Measurements from ENCODE around the gene ENOX1.
"Not testable (repeated sequence)": the region's sequence is repeated elsewhere in the genome, so short reads cannot be mapped to it uniquely, and the experiment has no call there.

Gene ENOX1

DNA sequence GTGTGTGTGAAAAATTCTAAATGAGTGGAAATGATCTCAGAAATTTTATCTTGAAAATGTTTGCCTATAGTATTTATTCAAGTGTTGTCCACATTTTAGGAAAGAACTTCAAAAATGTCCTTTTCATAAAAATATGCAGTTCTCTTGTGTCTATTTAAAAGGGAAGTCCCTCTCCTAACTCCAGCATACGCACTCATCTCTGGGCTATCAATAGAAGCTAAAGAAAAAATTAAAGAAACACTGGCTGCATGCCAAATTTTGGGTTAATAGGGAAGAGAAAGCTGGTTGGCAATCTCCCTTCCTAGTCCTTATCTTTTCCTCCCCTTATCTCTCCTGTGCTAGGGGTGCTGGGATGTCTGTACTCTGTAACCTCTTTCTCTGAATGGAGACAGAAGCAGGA is 313.3 kb downstream of the ENOX1 start:
- DNase-seq: no peak

DNA sequence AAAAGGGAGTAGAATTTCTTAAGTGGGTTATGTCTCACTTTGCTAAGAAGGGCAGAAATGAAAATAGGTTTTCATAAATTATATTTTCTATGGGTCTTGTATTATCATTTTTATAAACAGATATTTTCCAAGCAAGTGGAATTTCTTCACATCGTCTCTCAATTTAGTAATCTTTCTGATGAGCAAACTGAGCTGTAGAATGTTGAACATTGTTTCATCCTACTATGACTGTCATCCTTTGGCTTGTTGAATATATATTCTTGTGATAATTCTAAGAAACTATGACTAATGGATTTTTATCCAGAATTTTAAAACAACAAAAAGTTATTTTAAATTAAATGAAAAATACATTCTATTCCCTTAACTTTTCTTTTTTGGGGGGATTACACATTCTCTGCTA is 313.8 kb downstream of the ENOX1 start:
- DNase-seq: no peak

DNA sequence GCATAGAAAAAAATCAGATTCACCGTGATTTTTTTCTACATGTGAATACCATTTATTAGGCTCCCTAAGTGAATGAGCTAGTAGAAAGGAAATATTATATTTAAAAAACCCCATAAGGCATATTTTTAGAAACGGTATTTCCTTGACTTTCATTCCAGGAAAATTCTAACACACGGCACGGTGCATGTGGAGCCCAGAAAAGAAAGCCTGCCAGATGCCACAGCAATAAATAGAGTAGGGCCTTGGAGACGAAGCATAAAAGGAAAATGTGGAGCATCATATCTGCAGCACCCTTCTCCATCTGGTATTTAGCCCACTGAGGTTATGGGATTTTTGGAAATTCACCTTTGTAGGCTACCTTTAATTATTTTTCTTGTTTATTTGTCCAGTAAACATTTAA is 314.4 kb downstream of the ENOX1 start:
- no peak for DNase-seq

DNA sequence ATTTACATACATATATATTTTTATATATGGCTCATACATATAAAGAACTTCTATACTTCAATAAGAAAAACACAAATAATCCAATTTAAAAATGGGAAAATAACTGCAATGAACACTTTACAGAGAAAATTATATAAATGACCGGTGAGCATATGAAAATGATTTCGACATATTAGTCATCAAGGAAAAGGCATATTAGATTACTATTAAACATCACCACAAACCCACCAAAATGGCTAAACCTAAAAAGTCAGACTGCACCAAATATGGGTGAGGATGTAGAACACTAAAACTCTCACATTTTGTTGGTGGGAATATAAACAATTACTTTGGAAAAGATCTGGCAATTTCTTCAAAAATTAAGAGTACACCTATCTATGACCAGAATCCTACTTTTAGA is 316.2 kb downstream of the ENOX1 start:
- DNase-seq: no peak

DNA sequence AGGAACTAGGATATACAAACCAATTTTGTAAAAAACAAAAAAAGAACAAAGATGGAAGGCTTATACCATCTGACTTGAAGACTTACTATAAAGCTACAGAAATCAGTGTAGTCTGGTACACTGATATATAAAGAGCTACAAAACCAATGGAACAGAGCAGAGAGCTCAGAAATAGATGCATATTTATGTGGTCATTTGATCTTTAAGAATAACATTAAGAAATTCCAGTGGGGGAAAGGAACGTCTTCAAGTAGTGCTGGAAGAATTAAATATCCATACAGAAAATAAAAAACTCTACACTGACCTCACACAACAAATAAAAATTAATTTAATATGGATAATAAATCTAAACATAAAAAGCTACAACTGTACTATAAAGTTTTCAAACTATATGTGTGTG is 317.0 kb downstream of the ENOX1 start:
- DNase-seq: no peak

DNA sequence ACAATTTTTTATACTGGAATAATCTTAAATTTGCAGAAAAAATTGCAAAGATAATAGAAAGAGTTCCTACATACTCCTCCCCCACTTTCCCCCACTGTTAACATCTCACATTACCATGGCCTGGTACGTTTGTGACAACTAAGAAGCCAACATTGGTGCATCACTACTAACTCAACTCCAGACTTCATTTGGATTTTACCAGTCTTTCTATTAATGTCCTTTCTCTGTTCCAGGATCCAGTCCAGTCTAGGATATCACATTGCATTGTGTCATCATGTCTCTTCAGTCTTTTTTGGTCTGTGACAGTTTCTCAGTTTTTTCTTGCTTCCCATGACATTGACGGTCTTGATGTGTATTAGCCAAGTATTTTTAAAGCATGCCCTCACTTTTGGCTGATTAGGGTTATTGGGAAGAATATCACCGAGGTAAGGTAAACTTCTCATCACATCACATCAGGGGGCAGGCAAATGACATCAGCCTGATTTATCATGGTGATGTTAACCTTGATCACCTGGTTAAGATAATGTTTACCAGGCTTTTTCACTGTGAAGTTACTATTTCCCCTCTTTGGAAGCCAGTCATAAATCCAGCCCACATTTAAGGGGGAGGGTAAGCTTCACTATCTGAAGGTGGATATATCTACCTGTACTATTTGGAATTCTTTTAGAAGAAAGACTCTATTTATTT is 322.1 kb downstream of the ENOX1 start:
- no peak for DNase-seq

DNA sequence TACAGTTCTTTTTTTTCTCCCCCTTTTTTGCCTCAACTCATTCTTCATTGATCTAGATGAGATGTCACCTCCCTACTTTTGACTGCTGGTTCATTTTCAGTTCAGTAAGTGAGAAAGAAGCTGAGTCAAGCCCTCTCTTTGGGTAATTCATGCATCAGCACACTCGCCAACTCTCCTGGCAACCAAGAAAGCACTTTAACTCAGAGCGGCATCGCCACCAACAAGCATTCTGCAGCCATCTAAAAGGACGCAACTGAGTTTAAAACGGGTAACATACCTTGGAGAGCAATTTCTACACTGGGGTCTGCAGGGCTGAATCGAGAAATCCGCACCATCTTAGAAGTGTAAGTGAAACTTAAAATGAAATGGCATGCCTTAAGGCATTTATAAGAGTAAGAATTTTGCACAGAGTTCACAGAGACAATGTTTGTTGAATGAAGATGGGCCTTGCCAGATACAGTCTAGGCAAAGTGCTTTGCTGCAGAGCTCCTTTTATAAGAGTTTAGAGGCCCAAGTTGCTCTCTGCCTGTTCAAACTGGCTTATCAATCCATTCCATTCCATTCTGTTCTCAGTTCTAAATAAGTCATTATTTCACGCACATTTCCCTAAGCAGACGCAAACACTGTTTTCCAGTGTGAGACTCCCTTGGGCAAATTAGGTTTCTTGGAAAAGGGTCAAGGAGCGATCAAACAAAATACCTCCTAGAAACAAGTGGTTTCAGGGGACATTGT is 338.0 kb downstream of the ENOX1 start:
- no peak for DNase-seq

DNA sequence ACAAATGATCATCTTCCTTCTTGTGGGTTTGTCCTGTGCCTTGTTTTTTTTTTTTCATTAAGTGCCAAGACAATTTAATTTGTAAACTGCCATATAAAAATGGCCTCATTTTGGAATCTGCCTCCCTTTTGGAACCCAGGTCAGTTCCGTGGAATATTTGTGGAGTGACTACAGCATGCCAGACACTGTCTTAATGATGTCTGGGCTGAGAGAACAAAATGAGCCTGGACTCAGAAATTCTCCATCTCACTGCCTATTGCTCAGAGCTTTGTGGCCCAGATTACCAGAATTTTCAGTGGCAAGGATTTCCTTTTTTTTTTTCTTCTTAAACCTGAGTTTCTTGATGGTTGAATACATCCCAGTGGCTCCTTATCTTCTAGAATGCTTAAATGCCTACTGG is 340.6 kb downstream of the ENOX1 start:
- no peak for DNase-seq

DNA sequence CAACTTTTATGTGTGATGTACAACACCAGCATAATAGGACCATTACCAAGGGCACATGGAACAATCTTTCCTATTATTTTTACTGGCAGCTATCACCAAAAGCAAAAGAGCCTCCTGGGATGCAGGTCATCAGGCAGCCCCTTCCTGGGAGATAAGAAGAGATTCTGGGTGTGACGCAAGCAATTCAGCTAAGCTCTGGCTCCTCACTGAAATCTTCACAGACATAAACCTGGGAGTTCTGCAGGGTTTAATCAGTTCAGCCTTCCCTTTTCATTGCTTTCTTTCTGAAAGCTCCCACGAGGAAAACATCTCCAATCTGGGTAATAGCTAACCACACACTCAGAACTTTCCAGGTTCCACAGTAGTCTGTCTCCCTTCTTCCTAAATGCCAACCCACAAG is 341.1 kb downstream of the ENOX1 start:
- no peak for DNase-seq

DNA sequence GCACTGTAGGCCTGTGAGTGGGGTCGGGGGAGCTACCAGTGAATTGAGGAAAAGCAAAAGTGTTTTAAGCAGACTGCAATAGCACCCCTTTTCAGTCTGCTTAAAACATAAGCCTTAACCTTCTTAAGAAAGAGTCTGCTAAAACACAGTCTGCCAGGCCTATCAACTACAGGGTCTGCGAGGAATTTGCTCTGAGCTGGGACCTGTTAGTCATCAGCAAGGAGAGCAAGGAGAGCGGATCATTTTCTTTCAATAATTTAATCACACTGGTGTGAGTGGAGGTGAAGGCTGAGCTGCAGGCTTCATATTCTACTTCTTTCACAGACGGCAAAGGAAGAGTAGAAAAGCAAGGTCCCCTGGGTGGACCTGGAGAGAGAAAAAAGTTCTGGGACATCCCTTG is 342.7 kb downstream of the ENOX1 start:
- DNase-seq: no peak

DNA sequence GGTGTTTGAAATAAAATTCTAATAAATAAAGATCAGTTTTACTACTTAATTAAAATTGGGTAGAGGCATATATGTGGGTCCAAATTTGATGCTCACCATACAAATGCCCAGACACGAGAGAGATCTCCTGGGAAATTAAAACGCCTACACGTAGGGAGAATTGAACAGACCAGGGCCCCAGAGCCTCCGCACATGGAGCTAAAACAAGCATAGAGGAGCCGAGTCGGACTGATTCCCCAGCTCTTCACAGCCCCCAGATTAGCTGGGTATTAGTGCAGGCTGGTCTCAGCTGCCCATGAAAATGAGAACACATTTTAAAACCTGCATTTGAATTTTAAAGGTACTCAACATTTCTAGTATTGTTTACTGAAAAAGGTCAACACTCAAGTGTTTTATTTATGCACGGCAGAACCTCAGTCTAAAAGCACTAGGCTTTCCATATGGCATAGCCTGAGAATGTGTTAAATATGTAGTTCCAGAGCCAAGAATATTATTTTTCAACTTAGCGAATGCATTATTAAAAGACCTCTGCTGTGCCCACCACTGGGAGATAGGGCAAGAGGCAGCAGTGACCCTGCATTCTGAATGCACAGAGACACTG is 344.8 kb downstream of the ENOX1 start:
- no peak for DNase-seq

DNA sequence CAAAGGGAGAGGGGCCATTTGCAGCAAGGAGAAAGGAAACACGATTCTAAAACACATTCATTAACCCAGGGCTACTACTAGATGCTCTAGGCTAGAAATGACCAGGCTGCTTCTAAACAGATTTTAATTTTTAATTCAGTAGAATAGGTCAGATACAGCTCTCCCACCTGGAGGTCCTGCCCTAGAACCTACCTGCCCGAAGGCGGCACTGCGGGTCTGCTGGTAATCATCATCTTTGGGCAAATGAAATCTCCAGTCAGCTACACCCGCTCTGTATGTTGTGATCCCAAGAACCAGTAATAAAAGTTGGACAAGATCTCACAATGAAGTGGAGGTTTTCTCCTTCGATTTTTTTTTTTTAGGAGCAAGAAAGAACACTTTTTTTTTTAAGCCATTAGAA is 345.3 kb downstream of the ENOX1 start:
- no peak for DNase-seq

DNA sequence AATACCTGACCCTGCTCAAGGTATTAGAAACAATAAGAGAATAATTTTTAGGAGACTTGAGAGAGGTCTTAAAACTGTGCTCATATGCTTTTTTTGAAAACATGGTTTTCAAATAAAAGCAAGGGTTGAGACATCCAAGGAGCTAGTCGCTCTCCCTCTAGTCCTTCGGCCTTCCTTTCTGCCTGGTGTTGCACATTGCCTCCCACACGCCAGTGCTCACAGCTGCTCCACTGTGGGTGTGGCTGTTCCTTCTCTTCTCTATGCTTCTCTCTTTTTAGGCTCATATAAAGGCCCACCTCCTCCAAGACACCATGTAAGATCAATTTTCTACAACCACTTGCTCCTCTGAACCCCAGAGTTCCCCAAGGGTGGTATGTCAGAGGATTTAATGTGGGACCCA is 352.6 kb downstream of the ENOX1 start:
- DNase-seq: no peak

DNA sequence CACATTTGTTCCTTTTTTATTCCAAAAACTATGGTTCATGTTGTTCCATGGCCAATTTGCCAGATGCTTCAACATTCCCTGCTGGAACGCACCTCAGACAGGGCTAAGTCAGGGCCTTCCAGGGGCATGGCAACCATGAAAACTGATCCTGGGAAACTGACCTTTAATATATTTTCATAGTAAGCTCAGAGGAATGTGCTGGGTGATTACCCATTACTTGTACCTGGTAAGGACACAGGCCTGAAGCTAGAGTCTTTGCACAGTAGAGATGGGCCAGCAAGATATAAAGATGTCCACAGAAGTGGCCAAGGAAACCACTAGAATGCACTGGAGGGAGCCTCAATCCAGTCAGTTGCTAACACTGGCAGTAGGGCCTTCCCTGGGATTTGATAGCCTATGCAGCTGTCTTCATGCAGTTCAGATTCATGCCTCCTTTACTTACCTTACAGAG is 353.1 kb downstream of the ENOX1 start:
- no peak for DNase-seq

DNA sequence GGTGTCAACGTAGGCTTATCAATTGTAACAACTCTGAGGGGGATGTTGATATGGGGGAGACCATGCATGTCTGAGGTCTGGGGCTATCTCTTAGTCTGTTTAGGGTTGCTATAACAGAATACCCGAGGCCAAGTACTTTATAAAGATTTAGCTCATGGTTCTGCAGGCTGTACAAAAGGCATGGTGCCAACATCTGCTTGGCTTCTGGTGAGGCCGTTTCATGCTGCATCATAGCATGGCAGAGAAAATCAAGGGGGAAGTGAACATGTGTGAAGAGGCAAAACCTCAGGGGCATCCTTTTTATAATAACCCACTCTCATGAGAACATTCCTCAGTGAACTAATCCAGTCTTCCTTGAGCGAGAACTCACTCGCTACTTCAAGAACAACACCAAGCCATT is 353.8 kb downstream of the ENOX1 start:
- DNase-seq: no peak

DNA sequence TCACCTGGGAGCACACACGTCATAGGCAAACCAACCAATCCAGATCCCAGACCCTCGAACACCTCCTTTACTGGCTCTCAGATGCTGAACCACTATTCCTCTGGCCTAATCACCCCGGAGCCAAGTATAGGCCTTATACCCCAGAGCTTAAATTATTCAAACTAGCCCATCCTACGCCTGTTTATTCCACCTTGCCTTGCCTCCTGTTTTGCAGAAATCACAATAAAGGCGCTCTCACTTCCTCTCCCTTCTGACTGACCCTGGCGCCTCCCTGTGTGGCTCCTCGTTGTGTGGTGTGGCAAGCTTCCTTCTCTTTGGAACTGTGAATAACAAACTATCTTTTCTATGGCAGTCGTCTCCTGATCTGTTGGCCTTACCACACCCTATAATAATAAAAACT is 354.9 kb downstream of the ENOX1 start:
- DNase-seq: no peak

DNA sequence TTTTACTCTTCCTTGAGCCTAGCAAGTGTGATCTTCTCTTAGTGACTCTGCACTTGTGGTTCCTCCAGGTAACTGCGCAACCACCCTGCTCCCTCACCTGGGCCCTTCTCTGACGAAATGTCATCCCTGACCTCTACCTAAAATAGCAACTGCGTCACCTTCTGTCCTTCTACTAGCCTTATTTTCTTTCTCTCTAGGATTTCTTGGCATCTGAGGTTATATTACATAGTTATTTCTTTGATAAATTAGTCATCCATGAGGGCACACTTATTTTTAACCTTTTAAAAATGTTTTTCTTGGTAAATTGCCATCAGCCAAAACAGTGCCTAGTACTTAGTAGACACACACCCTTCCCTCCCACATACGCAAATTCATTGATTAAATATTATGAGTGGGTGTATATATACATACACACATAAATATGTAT is 355.5 kb downstream of the ENOX1 start:
- DNase-seq: no peak

DNA sequence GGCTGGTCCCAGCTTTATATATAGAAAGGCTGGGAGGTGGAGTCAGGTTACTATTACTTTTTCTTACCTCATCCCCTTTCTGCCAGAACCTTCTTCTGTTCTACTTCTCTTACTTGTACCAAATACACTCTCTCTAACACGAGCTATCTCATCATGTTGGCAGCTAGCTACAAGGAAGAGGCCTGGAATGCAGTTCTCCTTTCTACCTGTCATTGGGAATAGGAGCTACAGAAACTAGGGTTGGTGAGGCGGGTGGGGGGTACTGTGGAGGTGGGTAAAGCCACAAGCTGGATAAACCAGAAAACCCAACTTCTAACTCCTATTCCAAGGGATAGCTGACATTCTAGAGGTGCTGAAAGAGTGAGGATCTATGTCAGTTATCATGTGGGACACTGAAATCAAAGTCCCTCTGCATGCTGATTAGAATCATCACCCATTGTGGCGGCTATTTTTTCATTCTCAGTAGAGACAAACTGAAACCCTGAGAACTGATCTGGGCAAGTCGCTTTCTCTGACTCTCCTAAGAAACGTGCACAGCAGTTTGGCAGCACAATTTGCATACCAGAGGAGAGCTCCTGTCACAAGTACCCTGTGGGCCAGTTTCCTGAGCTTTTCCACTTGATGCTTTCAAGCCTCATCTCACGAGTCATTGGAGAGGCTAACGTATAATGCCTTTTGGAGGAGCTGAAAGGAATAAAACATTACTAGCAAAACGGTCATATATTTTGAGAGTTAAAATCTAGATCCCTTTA is 358.1 kb downstream of the ENOX1 start:
- DNase-seq: no peak

DNA sequence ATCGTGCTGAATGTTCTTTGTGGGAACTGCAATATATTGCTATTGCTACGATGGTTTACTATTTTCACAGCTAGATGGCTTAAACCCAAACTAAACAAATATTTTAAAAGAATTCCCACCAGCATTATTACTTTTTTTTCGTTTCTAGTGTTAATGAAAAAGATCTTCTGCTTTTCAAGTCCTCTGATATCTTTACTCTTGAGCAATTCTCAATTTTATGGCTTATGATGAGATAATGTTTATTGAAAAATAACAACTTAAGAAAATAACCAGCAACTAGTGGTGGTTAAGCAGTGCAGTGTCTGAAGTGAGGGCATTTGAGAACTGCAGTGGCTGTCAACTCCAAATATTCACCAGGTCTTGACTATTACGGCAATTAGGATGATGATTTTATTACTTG is 360.4 kb downstream of the ENOX1 start:
- no peak for DNase-seq

DNA sequence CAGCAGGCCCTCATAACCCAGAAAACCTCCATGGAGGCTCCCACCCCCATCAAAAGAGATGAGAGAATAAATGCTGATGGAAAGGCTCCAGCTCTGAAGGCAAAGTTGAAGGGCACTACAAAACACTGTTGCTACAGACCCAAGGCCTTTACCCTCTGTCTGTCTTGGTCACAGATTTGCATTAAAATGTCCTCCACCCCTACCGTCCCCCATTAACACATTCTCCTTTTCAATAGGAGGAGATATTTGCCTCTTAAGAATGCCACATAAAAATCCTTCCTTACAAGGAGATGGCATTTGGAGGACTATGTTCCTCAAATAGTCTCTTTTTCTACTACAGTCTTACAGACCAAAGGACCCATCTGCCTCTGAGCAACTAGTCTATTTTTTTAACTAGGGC is 361.5 kb downstream of the ENOX1 start:
- DNase-seq: no peak

DNA sequence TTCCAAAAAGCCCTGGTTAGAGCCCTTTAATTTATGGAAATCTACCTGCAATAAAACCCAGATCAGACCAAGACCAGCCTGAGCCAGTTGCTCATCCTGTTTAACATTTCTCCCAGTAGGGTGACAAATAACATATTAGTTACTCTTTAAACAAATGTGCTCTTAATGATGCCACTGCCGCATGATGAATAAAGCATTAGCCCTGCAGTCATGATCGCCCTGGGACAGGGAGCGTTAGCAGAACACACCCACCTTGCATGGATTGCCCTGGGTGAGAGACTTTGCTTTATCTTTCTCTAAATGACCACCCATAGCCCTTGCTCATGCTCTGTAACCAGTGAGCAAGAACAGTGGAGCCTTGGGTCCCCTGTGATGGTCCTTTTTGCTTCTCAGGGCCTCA is 362.4 kb downstream of the ENOX1 start:
- DNase-seq: no peak

DNA sequence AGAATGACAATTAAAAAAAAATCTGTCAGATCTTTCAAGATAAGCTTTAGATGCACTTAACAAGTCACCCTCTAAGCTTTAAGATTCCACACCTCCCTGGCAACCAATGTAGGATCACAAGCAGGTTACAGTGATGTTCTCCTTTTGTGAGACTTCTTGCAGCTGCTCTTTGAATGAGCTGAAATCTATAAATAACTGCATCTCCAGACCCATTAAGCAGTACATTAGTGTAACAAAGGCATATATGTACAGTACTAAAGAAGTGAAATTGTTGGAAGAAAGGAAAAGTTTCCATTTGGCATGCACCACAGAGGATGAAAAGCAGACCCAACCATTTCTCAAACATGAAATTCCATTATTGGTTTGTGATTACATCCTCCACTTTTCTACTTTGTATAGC is 364.7 kb downstream of the ENOX1 start:
- no peak for DNase-seq

DNA sequence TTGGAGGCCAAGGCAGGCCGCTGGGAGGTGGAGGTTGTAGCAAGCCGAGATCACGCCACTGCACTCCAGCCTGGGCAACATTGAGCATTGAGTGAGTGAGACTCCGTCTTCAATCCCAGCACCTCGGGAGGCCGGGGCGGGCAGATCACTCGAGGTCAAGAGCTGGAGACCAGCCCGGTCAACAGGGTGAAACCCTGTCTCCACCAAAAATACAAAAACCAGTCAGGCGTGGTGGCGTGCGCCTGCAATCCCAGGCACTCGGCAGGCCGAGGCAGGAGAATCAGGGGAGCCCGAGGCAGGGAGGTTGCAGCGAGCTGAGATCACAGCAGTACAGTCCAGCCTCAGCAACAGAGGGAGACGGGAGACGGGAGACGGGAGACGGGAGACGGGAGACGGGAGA is 369.9 kb downstream of the ENOX1 start:
- DNase-seq: not testable (repeated sequence)

DNA sequence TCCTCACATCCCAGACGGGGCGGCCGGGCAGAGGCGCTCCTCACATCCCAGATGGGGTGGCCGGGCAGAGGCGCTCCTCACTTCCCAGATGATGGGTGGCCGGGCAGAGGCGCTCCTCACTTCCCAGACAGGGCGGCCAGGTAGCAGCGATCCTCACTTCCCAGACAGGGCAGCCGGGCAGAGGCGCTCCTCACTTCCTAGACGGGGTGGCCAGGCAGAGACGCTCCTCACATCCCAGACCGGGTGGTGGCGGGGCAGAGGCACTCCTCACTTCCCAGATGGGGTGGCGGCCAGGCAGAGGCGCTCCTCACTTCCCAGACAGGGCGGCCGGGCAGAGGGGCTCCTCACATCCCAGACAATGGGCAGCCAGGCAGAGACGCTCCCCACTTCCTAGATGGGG is 370.4 kb downstream of the ENOX1 start:
- DNase-seq: not testable (repeated sequence)

All from activated CD4-positive, alpha-beta T cell treated with anti-CD3 and anti-CD28 coated beads, Interleukin-2, amount 50 U/mL, for 4 hours (primary cell).